Peyer's patch (tissue), 4 donors: Measurements from ENCODE around the gene BACH2.

Experiments used
- POLR2A ChIP-seq, 2 donors: fragments of 450-650 bp; IDR thresholded peaks; one replicate each; pipeline ENCODE4 v1.5.1; 2017; ENCODE audit warnings: antibody characterized with exemption in 2 of 2, mild to moderate bottlenecking in 2 of 2, moderate library complexity in 2 of 2
- TF ChIP-seq, protein P1 (sequence below), 6 experiments: fragments of 450-650 bp in 4 of 6; fragments of 200-600 bp in 2 of 6; sonication (generic) in 1 of 6; IDR thresholded peaks; one replicate each; pipeline ENCODE4 v1.5.1; 2017 to 2019; ENCODE audit warnings: antibody characterized with exemption in 6 of 6, mild to moderate bottlenecking in 3 of 6, moderate library complexity in 1 of 6

DNA sequence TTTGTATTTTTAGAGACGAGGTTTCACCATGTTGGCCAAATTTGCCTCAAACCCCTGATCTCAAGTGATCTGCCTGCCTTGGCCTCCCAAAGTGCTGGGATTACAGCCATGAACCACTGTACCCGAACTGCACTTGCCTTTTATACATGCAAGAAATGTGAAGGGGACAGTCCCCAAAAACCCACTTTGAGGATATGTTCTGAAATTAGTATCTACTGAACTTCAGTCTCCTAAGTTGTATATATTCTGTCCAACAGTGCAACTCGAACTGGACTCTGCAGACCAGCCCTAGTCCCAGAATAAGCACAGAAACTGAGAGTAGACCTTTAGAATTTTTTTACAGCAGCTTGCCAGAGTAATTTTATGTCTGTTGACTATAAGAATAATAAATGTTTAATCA is 28.5 kb downstream of the BACH2 start:
- TF ChIP-seq, protein P1, sequence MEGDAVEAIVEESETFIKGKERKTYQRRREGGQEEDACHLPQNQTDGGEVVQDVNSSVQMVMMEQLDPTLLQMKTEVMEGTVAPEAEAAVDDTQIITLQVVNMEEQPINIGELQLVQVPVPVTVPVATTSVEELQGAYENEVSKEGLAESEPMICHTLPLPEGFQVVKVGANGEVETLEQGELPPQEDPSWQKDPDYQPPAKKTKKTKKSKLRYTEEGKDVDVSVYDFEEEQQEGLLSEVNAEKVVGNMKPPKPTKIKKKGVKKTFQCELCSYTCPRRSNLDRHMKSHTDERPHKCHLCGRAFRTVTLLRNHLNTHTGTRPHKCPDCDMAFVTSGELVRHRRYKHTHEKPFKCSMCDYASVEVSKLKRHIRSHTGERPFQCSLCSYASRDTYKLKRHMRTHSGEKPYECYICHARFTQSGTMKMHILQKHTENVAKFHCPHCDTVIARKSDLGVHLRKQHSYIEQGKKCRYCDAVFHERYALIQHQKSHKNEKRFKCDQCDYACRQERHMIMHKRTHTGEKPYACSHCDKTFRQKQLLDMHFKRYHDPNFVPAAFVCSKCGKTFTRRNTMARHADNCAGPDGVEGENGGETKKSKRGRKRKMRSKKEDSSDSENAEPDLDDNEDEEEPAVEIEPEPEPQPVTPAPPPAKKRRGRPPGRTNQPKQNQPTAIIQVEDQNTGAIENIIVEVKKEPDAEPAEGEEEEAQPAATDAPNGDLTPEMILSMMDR (IDR thresholded peaks at IDR 0.05) = no peak
- no peak for TF ChIP-seq POLR2A (IDR thresholded peaks at IDR 0.05)
